IMR-90 (cell line): ENCODE measurements around the gene ABAT. TPM values are rescaled to one million over a fixed set of nuclear protein-coding genes. Genes with fewer than 3 reads are reported as not detected.

ENCODE experiments used
- ATAC-seq: fragments of 200-7000 bp; cut with Tn5 transposase; 2 replicates; pipeline ENCODE4 v1.9.1; 2020; ENCODE audit warnings: low read depth, mild to moderate bottlenecking, moderate library complexity
- BruUV-seq: library from RNA; stranded (reverse); fragments of 400-500 nt; replicated peaks from 2 replicates; lab custom pipeline; 2021; lab: Mats Ljungman, UMichigan
- CTCF ChIA-PET: fragments of 300-600 bp; formaldehyde crosslinking; extraction: SDS; loops from one replicate; lab custom pipeline; 2021; ENCODE audit warnings: antibody characterized with exemption; lab: Yijun Ruan, JAX
- POLR2A ChIA-PET: fragments of 300-600 bp; sonication (Branson Sonifier 250); formaldehyde crosslinking; loops from one replicate; lab custom pipeline; 2022; ENCODE audit warnings: antibody characterized with exemption; ENCODE audit not compliant: unreplicated experiment; lab: Charles Lee
- DNase-seq: peaks from one replicate; pipeline ENCODE4 v3.0.0; 2013
- H2AFZ ChIP-seq: replicated peaks from 2 replicates; pipeline ENCODE3; 2013; ENCODE audit warnings: low read length, mild to moderate bottlenecking; ENCODE audit not compliant: poor library complexity
- H2AK5ac ChIP-seq: 2 replicates; pipeline ENCODE4 v1.6.1; 2013; ENCODE audit warnings: low read depth, low read length, inconsistent platforms
- H2AK9ac ChIP-seq: replicated peaks from 2 replicates; pipeline ENCODE3; 2013; ENCODE audit warnings: mild to moderate bottlenecking, low read depth, low read length, moderate library complexity; ENCODE audit not compliant: poor library complexity
- H2BK120ac ChIP-seq: 2 replicates; pipeline ENCODE4 v1.6.1; 2013; ENCODE audit warnings: low read depth, low read length, inconsistent platforms
- H2BK15ac ChIP-seq: 3 replicates; pipeline ENCODE4 v1.6.1; 2013; ENCODE audit warnings: low read depth, low read length, inconsistent platforms
- H2BK20ac ChIP-seq: 2 replicates; pipeline ENCODE4 v1.6.1; 2013; ENCODE audit warnings: low read depth, mild to moderate bottlenecking, inconsistent platforms, low read length, moderate library complexity
- H2BK5ac ChIP-seq: 2 replicates; pipeline ENCODE4 v1.6.1; 2013; ENCODE audit warnings: mild to moderate bottlenecking, low read depth, low read length, inconsistent platforms; ENCODE audit not compliant: poor library complexity, severe bottlenecking
- H3K14ac ChIP-seq: replicated peaks from 2 replicates; pipeline ENCODE4 v1.6.1; 2013; ENCODE audit warnings: low read depth, low read length, inconsistent platforms
- H3K18ac ChIP-seq: 2 replicates; pipeline ENCODE4 v1.6.1; 2013; ENCODE audit warnings: low read depth, low read length, control low read depth
- H3K23ac ChIP-seq: 2 replicates; pipeline ENCODE4 v1.6.1; 2013; ENCODE audit warnings: low read depth, low read length, inconsistent platforms
- H3K27ac ChIP-seq: 2 replicates; pipeline ENCODE4 v1.5.1; 2013; ENCODE audit warnings: mild to moderate bottlenecking, control low read depth, low read length; ENCODE audit not compliant: insufficient read depth
- H3K27me3 ChIP-seq: 2 replicates; pipeline ENCODE4 v1.6.1; 2013; ENCODE audit warnings: low read length; ENCODE audit not compliant: control insufficient read depth, insufficient read depth
- H3K36me3 ChIP-seq: 2 replicates; pipeline ENCODE4 v1.6.1; 2013; ENCODE audit warnings: low read length, mixed read lengths; ENCODE audit not compliant: control insufficient read depth, insufficient read depth
- H3K4ac ChIP-seq: 2 replicates; pipeline ENCODE4 v1.6.1; 2013; ENCODE audit warnings: low read depth, low read length, inconsistent platforms
- H3K4me1 ChIP-seq: 2 replicates; pipeline ENCODE4 v1.6.1; 2013; ENCODE audit warnings: low read length, mixed read lengths; ENCODE audit not compliant: control insufficient read depth, insufficient read depth
- H3K4me2 ChIP-seq: 2 replicates; pipeline ENCODE4 v1.6.1; 2013; ENCODE audit warnings: low read depth, mild to moderate bottlenecking, control low read depth, low read length, moderate library complexity
- H3K4me3 ChIP-seq: 2 replicates; pipeline ENCODE4 v1.5.1; 2013; ENCODE audit warnings: low read depth, mild to moderate bottlenecking, control low read depth, low read length, moderate library complexity; ENCODE audit not compliant: insufficient read depth
- H3K56ac ChIP-seq: 2 replicates; pipeline ENCODE4 v1.6.1; 2013; ENCODE audit warnings: low read length, inconsistent platforms; ENCODE audit not compliant: insufficient read depth; ENCODE audit errors: extremely low read depth
- H3K79me1 ChIP-seq, 2 experiments: 2 replicates each; pipeline ENCODE4 v1.6.1; 2013; ENCODE audit warnings: low read length in 2 of 2, inconsistent platforms in 1 of 2, low read depth in 1 of 2
- H3K9ac ChIP-seq: 2 replicates; pipeline ENCODE4 v1.6.1; 2013; ENCODE audit warnings: low read depth, low read length, control low read depth
- H3K9me1 ChIP-seq: 2 replicates; pipeline ENCODE4 v1.6.1; 2013; ENCODE audit warnings: low read length, inconsistent platforms; ENCODE audit not compliant: insufficient read depth
- H3K9me3 ChIP-seq: 2 replicates; pipeline ENCODE4 v1.6.1; 2013; ENCODE audit warnings: low read length; ENCODE audit not compliant: control insufficient read depth, insufficient read depth
- H4K20me1 ChIP-seq: 2 replicates; pipeline ENCODE4 v1.6.1; 2013; ENCODE audit warnings: low read length, inconsistent platforms; ENCODE audit not compliant: insufficient read depth
- H4K5ac ChIP-seq: 2 replicates; pipeline ENCODE4 v1.6.1; 2013; ENCODE audit warnings: mild to moderate bottlenecking, low read depth, low read length, control low read depth
- H4K8ac ChIP-seq, 2 experiments: 2 replicates each; pipeline ENCODE4 v1.6.1; 2013; ENCODE audit warnings: low read depth in 2 of 2, low read length in 2 of 2, control low read depth in 1 of 2, inconsistent platforms in 1 of 2
- H4K91ac ChIP-seq: 2 replicates; pipeline ENCODE4 v1.6.1; 2013; ENCODE audit warnings: low read depth, low read length, inconsistent platforms; ENCODE audit not compliant: insufficient read depth
- CHD1 ChIP-seq: IDR thresholded peaks from 2 replicates; pipeline ENCODE4 v1.6.1; 2012; ENCODE audit warnings: low read depth, low read length, improper control_type of control experiment
- FOS ChIP-seq: fragments of 150-350 bp; IDR thresholded peaks from 2 replicates; pipeline ENCODE4 v1.6.1; 2016; ENCODE audit warnings: low read depth, low read length
- MAZ ChIP-seq: IDR thresholded peaks from 2 replicates; pipeline ENCODE4 v1.6.1; 2012; ENCODE audit warnings: low read depth, mild to moderate bottlenecking, low read length, improper control_type of control experiment, moderate library complexity, borderline replicate concordance
- NFE2L2 ChIP-seq: fragments of 150-350 bp; IDR thresholded peaks from 2 replicates; pipeline ENCODE4 v1.6.1; 2016; ENCODE audit warnings: low read depth, mild to moderate bottlenecking, low read length
- RAD21 ChIP-seq: IDR thresholded peaks from 2 replicates; pipeline ENCODE4 v1.6.1; 2012; ENCODE audit warnings: low read length, improper control_type of control experiment
- WGBS, 2 experiments: methylation state at CpG; one replicate each; pipeline versions ENCODE4 v1.1.5 to v1.1.7; 2013; ENCODE audit warnings: missing lambda C conversion rate in 2 of 2; ENCODE audit not compliant: insufficient read length in 1 of 2; ENCODE audit errors: extremely low coverage in 2 of 2; 5-methylcytosine and 5-hydroxymethylcytosine counted together
- dilution Hi-C: fragments of 300-500 bp; cut with HindIII; formaldehyde crosslinking; loops from one replicate; pipeline ENCODE4 v1.14.3; 2018; ENCODE audit warnings: low sequenced_read_pairs; ENCODE audit not compliant: unreplicated experiment
- in situ Hi-C: fragments of 300-500 bp; cut with MboI; formaldehyde crosslinking; loops from 3 replicates; pipeline ENCODE4 v1.14.3; 2019; ENCODE audit warnings: low sequenced_read_pairs, inconsistent platforms, mixed read lengths
- intact Hi-C: fragments of 100-400 bp; cut with micrococcal nuclease; formaldehyde crosslinking; loops from 2 replicates; pipeline ENCODE4 v1.10.0; 2022
- polyA plus RNA-seq, 3 experiments: library from polyadenylated mRNA; depleted of rRNA; stranded (reverse); fragments of >200 nt; gene quantifications; 2 replicates each; pipeline ENCODE4 v1.2.3, GENCODE V29; 2012; ENCODE audit warnings: low replicate concordance in 1 of 3
- total RNA-seq: library from RNA; depleted of rRNA; stranded (reverse); fragments of >200 nt; gene quantifications from 2 replicates; pipeline ENCODE4 v1.2.3, GENCODE V29; 2012
- TF ChIP-seq, protein P1 (sequence below): fragments of 150-350 bp; IDR thresholded peaks from 2 replicates; pipeline ENCODE4 v1.6.1; 2016; ENCODE audit warnings: low read depth, mild to moderate bottlenecking, low read length, moderate library complexity, borderline replicate concordance
- TF ChIP-seq, protein P2 (sequence below): fragments of 150-350 bp; IDR thresholded peaks from 2 replicates; pipeline ENCODE4 v1.6.1; 2017; ENCODE audit warnings: mild to moderate bottlenecking, antibody characterized with exemption, low read length, low read depth

Gene ABAT
- total and polyA plus RNA-seq, 2 of the 4 experiments (the other 2 are of a cell fraction) = 4.5 to 6.9 TPM

DNA sequence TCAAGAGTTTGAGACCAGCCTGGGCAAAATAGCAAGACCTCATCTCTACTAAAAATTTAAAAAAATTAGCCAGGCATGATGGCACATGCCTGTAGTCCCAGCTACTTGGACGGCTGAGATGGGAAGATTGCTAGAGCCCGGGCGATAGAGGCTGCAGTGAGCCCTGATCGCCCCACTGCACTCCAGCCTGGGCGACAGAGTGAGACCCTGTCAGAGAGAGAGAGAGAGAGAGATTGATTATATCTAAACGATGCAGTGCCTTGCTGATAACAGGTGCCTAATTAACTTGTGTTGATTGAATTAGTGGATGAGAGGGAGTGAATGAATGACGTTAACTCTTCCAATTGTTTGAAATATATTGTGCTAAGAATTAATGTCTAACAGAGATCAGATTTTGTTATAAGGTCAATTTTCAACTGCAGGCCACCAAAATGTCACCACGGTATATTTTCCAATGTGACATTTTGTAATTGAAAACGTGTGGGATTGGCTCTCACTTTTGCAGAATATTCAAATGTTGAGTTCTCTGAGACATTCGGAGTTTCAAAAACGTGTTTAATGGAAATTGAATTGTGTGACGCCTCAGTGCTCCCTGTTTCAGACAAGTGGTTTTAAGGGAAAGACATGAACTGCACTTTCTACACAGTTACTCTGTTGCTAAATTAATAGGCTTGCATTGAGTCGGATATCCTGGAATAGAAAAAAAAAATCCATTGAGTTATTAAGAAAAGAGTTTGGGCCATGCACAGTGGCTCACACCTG is 53.6 kb downstream of the ABAT start:
- in situ Hi-C loops (no loop called here), dilution Hi-C loops (no loop called here), intact Hi-C loops (no loop called here)
- Histone ChIP-seq H2AK5ac (no peak overlapping the region), H2AFZ (no peak overlapping the region), H3K27me3 (peaks cover 8% of the 10 kb centered on the region; the same call in 1 of the 2 replicates), H3K23ac (no peak overlapping the region), H4K20me1 (no peaks in the 10 kb centered on the region), H3K4me2 (no peak overlapping the region), H2AK9ac (no peak overlapping the region), H3K79me1 (no peaks in the 10 kb centered on the region), H3K14ac (no peak overlapping the region), H3K27ac (no peak overlapping the region), H3K18ac (no peak overlapping the region), H3K9me3 (no peaks in the 10 kb centered on the region), H4K5ac (no peak overlapping the region), H3K9ac (no peak overlapping the region), H3K36me3 (no peaks in the 10 kb centered on the region), H4K8ac (no peak overlapping the region), H3K4ac (no peak overlapping the region), H3K56ac (no peak overlapping the region), H2BK120ac (no peak overlapping the region), H2BK5ac (no peak overlapping the region), H3K4me1 (no peaks in the 10 kb centered on the region), H3K9me1 (no peaks in the 10 kb centered on the region), H2BK15ac (no peak overlapping the region), H3K4me3 (no peak overlapping the region), H2BK20ac (no peak overlapping the region), H4K91ac (no peak overlapping the region)
- CTCF ChIA-PET = interaction anchor here (0.6 kb wide), 1 partner anchor 71 kb away, joined by 3 read pairs; no protein-coding TSS in a partner anchor
- 15% methylated on average over 4 of the region's 13 CpGs; no CpG with 5 or more reads in 1 of the 2 experiments for WGBS, 2 experiments
- TF ChIP-seq RAD21 = no peak
- no peak for TF ChIP-seq MAZ
- TF ChIP-seq, protein P1, sequence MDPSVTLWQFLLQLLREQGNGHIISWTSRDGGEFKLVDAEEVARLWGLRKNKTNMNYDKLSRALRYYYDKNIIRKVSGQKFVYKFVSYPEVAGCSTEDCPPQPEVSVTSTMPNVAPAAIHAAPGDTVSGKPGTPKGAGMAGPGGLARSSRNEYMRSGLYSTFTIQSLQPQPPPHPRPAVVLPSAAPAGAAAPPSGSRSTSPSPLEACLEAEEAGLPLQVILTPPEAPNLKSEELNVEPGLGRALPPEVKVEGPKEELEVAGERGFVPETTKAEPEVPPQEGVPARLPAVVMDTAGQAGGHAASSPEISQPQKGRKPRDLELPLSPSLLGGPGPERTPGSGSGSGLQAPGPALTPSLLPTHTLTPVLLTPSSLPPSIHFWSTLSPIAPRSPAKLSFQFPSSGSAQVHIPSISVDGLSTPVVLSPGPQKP = no peak
- no peak for TF ChIP-seq NFE2L2
- TF ChIP-seq CHD1 = no peak
- TF ChIP-seq FOS = no peak
- TF ChIP-seq, protein P2, sequence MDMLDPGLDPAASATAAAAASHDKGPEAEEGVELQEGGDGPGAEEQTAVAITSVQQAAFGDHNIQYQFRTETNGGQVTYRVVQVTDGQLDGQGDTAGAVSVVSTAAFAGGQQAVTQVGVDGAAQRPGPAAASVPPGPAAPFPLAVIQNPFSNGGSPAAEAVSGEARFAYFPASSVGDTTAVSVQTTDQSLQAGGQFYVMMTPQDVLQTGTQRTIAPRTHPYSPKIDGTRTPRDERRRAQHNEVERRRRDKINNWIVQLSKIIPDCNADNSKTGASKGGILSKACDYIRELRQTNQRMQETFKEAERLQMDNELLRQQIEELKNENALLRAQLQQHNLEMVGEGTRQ = no peak
- BruUV-seq = no TSS peak
- no peak for ATAC-seq
- POLR2A ChIA-PET = no interaction called here
- no peak for DNase-seq
